Left renal pelvis (tissue), 4 donors: ENCODE data around the gene BRINP1. TPM values are rescaled to one million over a fixed set of nuclear protein-coding genes. Genes with fewer than 3 reads are reported as not detected.

Experiments used
- DNase-seq, 4 donors: peaks; one replicate each; pipeline ENCODE4 v3.0.0-alpha.2; 2013; ENCODE audit warnings: low read depth in 4 of 4, low spot score in 3 of 4
- polyA plus RNA-seq, 4 donors: library from polyadenylated mRNA; unstranded; fragments of 120-200 nt; gene quantifications; one replicate each; pipeline ENCODE4 v1.2.1, GENCODE V29; 2013; ENCODE audit not compliant: insufficient read length in 4 of 4

The BRINP1 gene
- polyA plus RNA-seq, 4 donors = 3.4 to 7.0 (median 5.3) TPM

DNA sequence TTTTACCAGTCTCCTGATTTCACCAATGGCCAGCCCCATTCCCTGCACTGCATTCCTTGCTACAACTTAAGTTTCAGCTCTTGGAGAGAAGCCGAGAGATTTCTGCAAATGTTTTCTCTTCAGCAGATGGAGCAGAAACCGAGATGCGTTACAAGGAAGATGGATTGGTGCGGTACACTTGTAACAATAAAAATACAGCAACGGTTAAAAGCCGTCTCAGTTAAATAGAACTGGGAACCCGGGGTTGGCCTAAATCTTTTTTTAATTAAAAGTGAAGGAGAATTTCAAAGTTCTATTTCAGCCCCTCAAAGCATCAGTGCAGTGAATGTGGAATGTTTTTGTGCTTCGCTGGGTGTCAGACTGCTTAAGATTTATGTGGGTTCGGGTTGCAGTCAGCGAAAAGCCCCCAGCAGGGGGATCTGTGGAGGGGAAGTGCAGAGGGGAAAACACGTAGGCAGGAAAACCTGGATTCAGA lies 19.8 kb downstream of the BRINP1 start:
- DNase-seq = peak in 3 of 4 donors; percentile 51 to 67 (median 52)

DNA sequence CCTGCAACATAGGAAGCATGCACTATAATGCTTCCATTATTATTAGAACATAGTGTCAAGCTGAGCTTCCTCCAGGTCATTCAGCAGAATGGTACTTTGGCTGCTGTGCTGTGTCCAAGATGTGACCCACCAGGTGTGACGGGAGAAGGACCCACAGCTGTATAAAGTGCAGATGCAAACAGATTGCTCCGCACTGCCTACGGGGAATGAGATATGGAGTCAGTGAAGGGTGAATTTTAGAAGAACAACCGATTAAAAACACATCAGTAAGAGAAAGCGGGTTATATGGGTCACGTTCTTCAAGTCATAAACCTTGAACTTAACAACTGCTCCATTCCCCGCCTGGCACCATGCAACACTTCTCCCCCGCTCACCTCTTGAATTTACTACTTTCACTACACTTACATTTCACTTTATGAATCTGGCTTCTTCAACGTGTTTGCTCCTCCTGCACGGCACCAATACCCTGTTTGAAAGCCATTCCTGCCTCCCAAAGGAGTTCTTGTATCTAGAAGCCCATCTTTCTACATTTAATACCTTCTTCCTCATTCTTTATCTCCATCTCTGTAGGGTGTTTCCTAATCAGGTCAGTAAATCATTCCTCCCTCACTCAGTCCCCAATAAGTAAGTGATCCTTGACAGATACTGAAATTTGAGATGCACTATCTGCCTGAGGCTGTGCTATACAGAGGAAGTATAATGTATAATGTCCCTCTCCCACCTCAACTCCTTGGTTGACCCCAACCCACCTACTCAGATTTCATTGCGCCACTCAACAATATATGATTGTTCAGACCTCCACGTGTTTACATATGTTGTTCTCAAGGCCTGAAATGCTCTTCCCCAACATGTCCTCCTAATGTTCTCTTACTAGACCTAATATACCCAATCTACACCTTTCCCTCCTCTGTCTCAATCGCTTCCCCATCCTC lies 25.9 kb downstream of the BRINP1 start:
- peak in 3 of 4 donors; percentile 14 to 48 (median 23) for DNase-seq

DNA sequence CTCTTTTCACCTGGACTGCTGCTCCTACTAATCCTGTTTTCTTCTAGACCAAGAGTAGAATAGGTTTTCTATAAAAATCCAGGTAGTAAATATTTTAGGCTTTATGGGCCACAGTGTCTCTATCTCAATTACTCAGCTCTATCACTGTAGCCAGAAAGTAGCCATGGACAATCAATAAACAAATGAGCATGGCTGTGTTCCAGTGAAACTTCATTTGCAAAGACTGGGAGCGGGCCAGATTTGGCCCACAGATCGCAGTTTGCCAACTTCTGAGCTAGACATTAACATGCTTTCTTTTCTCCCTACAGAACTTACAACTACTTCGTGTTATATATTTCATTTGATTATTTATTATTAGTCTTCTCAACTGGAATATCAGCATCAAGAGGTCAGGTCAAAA lies 30.2 kb downstream of the BRINP1 start:
- DNase-seq = no peak

DNA sequence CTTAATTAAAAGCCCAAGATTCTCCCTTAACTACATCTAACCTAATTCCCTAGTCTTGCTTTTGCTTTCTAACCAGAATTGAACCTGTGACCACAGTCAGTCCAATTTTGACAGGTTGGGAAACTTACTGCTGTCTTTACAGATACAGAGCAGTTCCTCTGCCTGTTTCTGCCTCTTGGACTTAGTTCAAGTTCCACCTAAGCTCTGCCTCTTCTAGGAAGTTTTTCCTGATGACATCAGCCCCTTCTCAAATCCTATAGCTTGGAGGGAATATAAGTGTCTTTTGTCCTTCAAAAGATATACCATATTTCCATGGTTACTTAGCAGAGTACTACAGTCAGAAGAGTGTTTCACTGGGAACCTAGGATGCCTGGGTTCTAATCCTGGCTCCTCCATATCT lies 31.7 kb downstream of the BRINP1 start:
- no peak for DNase-seq

DNA sequence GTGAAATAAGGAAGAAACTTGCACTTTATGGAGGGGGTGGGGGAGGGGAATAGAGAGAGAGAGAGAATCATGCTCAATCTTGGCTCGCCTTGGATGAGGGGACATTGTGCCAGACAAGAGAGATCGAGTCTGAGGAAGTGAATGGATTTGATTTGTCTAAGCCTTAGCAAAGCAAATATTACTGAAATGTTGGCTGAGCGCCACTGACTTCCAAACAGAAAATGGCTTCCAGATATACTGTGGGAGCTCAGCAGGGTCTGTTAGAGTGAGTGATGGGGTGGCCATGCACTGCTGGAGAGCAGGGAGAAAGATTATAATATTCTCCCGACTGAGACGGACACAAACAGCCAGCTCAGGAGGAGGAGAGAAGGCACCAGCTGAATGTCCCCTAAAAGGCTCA lies 34.5 kb downstream of the BRINP1 start:
- no peak for DNase-seq

DNA sequence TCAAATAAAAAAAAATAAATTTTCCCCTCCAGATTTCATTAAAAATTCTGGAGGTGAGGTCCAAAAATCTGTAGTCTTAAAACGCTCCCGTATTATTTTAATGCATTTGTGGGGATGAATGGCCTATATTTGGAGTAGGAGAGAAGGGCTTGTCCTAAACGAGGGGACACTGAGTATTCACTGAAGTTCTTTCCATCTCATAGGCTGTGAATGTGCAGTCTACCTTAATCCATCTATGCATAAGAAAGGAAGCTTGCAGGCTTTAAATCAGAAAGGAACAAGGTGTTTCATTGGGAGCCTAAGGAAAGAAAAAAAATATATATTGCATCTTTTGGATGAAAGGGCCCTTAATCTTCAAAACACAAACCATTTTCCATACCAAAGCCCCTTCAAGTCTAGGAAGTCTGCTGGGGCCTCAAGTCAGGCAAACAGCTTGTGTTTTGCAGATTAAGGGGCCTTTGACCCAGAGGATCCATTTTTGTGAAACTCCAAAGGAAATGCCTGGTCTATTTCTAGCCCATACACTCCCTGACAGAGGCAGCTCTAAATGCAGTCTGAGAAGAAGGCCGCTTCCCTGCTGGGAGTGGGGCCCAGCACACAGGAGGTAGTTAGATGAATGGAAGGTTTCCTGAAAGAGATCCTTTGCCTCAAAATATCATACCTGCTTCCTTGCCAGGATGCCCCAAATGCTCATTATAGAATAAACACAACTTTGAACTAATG lies 35.6 kb downstream of the BRINP1 start:
- no peak for DNase-seq

DNA sequence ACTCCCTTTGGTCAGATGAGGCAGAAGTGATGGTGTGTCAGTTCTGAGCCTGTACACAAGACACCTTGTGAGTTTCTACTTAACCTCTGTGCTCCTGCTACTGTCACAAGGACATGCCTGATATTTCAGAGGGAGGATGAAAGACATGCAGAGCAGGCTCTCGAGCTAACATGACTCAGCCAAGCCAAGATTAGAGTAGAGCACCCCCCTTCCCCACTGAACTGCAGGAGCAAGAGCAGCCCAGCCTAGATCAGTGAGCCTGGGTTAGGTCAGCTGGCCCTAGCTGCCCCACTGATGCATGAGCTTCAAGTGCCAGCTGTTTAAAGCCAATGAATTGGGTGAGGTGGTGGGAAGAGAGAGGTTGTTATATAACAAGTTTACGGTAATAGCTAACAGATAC lies 36.7 kb downstream of the BRINP1 start:
- no peak for DNase-seq

DNA sequence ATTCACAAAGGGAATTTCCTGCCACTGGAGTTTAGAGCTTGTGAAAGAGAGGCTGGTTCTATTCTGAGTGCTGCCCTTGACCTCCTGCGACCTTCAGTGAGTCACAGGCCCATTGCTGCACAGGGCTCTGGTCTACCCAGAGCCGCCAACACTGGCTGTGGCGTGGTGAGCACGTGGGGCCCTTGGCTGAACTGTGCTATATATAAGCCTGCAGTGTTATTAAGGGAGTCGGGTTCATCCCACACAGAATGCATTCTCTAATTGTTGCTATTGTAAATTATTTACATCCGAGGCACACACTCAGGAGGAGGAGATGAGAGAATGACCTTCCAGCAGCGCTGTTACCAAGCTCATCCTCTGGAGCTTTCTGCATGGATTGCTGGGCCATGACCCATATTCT lies 47.1 kb downstream of the BRINP1 start:
- peak; percentile 36 to 45 (median 42) for DNase-seq

DNA sequence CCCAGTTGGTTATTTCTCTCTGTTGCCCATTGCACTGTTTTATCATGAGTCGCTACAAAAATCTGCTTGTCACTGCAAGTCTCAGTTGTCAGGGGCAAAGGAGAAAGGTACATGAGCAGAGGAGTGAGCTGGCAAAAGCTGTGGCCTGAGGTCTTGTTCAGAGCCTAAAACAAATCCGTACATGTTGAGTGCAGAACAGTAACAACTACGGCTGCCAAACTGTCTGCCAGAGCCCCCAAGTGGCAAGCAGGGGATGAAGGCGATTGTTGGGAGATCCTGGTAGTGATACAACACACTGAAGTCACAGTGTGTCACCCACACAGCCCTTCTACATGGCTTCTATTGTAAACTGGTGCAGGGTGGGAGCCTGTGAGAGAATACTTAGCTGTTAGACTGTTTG lies 50.9 kb downstream of the BRINP1 start:
- DNase-seq = no peak

DNA sequence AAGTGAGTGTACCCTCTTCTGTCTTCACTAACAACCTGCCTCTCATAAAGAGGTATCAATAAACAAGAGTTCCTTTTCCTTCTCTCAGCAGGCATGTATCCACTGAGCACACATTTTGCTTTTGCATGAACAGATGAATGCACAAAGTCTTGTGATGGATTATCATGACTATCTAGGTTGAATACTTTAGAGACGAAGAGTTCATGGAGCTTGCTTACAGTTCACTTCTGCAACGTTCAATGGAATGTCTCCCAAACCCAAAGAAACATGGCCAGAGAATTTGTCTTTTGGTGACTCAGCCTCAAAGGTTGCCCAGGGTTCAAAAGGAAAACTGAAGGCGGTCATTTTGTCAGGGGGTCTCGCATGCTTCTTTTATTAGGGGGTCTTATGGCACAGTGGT lies 55.4 kb downstream of the BRINP1 start:
- DNase-seq = no peak

DNA sequence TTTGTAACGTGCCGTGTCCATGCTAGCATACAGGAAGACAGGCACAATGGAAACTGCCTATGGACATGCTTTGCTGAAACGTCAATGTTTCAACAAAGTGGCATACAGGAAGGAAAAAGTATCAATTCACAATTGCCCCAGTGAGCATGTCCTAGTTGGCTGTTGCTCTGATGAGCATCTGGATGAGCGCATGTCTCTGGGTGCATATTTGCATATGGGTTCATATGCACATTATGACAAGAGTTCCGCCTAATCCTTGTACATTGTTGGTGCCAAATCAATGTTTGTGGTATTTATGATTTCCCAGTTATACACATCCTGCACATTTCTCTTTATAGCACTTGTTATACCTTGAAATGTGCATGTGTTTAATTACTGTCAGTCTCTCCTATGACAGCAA lies 58.5 kb downstream of the BRINP1 start:
- DNase-seq = no peak

DNA sequence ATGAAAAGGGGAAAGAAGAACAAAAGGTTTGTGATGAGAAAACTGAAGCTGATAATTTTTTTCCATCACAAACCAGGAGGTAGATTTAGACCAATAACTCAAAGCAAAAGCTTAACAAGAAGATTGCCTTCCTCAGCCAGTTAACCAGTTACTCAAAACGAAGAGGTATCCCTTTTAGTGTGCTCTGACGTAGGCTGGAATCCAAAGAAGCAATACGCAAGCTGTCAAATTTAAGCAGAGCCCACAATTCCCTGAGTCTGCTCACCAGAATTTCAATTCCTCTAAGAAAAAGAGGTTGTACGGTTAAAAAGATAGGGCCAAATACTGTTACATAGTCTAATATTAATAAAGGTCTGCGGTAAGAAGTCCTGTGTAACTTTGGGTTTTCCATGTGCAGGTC lies 61.8 kb downstream of the BRINP1 start:
- DNase-seq = no peak

DNA sequence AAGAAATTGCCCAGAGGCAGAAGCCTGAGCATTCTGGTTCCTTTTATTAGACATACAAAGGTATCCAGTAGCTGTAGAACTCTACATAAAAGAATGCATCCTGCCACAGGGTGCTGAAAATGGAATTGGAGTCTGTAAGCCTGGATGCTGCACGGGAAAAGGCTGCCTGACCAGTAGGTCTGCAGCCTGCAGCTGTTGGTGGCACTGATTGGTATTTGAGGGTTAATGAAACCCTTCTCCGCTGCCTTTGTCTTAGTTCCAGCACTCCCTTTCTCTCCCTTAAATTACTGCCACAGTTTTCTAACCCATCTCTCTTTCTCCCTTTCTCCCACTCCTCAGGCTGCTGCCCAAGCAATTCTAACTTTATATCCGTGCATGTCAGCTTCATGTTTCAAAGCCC lies 64.7 kb downstream of the BRINP1 start:
- no peak for DNase-seq

DNA sequence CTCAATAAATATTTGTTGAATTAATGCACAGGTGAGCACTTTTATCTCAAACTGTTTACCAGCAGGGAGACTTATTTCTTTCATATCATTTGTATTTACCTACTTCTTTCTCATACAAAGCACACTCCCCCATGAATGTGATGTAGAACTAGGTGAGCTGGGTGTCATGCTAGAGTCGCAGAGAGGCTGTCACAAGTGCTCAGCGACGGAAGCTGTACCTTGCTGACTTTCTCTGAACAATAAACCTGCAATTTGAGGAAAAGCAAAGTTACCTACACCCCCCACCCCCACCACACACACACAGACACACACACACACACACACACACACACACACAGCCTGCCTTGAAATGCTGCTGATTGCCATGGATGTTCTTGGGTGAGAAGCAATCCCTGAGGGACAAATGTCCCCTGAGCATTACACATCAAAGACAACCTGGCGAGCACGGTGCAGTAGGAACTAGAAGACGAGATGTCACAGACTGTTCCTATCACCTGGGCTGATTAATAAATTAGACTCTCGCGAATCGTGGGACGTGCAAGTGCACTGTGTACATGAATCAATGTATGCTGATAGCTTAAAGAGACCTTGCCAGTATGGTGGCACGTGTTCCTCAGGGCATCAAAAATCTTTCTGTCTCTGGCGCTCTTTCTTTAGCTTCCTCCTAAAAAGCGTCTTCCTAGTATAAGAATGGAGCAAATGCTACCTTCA lies 66.1 kb downstream of the BRINP1 start:
- no peak for DNase-seq

DNA sequence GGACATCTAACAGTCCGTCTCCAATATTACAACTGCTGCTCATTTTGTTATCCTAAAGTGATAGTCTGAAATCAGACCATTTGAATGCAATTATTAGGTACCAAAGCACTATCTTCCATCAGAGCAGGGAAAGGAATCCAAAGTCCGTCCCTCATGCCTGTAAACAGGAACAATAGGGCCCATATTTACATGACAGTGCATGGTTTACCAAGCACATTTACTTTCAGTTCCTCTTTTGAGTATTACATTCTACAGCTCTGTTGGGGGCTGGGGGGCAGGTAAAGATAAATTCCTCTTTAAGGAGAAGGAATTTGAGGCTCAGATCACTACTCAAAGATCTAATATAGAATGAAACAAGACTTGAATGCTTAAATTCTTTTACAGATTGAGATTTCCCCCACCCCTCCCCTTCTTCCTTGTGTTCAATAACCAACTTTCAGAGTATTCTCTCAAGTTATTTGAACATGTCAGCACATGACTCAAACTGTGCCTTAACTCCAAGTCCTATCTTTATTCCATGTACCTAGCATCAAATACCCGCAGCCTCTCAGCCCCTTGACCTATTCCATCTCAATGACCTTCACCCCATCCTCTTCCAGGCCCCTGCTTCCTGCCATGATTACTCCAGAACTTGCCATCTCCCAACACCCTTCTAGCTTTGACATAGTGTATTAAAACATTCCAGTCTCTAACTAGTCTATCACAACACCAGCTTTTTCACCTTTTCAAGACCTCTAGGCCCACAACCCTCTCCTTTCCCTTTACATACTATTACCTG lies 71.0 kb downstream of the BRINP1 start:
- no peak for DNase-seq

DNA sequence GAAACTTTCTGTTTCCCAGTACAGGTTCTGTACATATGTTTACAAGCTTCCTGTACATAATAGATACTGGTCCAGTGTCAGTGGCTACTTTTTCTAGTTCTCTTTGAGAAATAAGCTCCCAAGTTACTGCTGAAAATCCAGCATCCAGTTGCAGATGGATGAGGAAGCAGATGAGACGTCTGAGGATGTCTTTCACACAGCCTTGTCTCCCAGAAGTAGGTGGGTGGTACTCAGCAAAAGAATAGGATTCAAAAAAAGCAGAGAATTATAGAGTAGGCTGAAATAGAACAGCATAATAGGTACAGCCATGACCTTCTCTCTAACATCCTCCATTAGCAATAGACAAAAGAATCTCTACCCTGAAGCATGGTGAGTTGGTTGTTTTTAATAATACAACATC lies 77.7 kb downstream of the BRINP1 start:
- DNase-seq = no peak

DNA sequence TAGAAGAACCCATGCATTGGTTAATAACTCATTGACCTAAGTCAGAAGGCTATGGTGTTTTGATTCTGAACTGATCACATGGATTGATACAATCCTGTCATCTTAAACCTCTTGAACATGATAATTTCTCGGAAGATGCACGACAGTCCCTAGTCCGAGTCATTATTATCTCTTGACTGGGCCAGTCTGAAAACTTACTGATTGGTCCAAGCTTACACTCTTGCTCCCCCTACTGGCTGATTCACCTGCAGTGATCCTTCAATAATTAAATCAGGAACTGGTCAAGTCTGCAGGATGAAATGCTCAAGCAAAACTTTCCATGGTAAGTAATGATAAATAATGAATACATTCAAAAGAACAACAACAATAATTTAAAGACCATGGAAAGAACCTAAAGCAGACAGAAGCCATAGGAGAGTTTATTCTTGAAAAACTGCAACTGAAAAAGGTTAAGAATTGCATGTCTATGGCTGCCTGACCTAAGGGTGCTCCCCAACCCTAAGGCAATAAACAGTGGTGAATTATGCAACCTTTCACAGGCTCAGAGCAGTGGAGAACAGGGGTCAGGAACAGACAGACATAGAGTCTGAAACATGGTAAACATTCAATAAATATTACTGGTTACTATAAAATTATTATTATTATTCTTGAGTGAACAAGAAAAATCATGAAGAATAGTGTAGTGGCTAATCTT lies 79.3 kb downstream of the BRINP1 start:
- peak in 1 of 4 donors; percentile 42 for DNase-seq

DNA sequence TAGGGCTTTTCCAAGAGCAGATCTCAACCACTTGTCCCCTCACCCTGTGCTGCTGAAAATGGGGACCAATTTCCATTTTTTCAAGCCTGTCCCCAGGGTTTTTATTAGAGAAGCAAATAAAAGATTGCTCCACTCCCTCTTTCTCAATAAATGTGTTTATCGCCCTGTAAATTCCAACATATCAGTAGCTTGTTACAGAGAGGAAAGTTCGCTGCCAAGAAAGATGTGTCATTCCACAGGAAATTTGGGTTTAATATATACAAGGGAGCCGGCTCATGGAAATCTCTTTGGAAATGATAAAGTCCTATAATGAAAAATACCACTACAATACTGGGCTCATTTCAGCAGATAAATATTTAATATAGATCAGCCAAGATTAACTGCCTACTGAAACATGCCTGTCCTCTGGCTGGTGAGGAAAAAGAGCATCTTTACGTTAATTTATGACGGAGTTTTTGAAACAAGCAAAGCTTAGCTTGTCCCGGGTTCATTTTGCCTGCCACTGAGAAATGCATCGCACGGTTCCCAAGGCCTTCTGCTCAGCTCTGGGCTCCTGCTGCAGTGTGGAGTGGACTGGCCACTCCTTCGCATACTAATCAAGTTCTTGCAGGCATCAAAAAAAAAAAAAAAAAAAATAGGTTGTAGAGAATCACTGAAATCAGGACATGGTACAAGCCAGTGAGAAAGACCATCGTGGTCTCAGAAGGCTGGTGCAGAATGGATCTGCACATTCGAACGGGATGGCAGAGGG lies 84.5 kb downstream of the BRINP1 start:
- DNase-seq = no peak

DNA sequence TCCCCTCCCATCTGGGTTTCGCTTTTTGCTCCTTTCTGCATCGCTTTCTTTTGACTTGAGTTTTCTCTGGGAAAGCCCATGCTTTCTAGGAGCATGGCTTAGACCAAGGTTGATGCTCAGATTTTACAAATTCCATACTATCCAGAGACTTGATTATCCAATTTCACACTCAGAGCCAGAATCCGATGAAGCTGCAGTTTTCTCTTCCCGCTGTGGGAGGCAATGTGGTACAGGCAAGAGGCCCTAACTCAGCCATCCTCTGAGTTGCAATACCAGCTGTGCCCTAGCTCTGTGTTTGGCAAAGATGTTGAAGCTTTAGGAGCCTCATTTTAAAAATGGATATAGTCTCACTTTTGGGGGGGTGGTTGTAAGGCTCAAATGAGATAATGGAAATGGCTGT lies 85.1 kb downstream of the BRINP1 start:
- DNase-seq = peak in 1 of 4 donors; percentile 29
